CD4-positive, alpha-beta T cell (primary cell): ENCODE results near the gene HDGFL3. TPM values are rescaled to one million over a fixed set of nuclear protein-coding genes. Genes with fewer than 3 reads are reported as not detected.

Experiments used
- ATAC-seq: fragments of 200-7000 bp; cut with Tn5 transposase; one replicate; pipeline ENCODE4 v1.10.0; 2022; ENCODE audit warnings: mild to moderate bottlenecking; ENCODE audit not compliant: poor library complexity
- CTCF ChIA-PET: fragments of 350-600 bp; sonication (Branson Sonifier 250); formaldehyde crosslinking; loops from one replicate; lab custom pipeline; 2021; ENCODE audit warnings: antibody characterized with exemption, inconsistent platforms; lab: Charles Lee
- POLR2A ChIA-PET: fragments of 350-600 bp; sonication (Branson Sonifier 250); formaldehyde crosslinking; loops from one replicate; lab custom pipeline; 2021; ENCODE audit warnings: antibody characterized with exemption, inconsistent platforms; lab: Charles Lee
- DNase-seq, 14 experiments: peaks; one replicate each; pipeline ENCODE4 v3.0.0-alpha.2; 2013 to 2020; ENCODE audit warnings: mixed read lengths in 2 of 14
- H3K27ac ChIP-seq, 2 donors: one replicate each; pipeline versions ENCODE4 v1.5.1 to v1.7.0; 2013; ENCODE audit warnings: low read length in 2 of 2, low read depth in 1 of 2, mild to moderate bottlenecking in 1 of 2
- H3K27me3 ChIP-seq, 2 experiments: 1 replicate in 1 of 2; 2 replicates in 1 of 2; pipeline versions ENCODE4 v1.6.1 to v1.7.0; 2013; ENCODE audit warnings: low read length in 2 of 2, control low read depth in 1 of 2, mild to moderate bottlenecking in 1 of 2, moderate library complexity in 1 of 2; ENCODE audit not compliant: insufficient read depth in 2 of 2, control insufficient read depth in 1 of 2
- H3K36me3 ChIP-seq: one replicate; pipeline ENCODE4 v1.6.1; 2013; ENCODE audit warnings: low read length, control low read depth; ENCODE audit not compliant: insufficient read depth
- H3K4me1 ChIP-seq: one replicate; pipeline ENCODE4 v1.6.1; 2013; ENCODE audit warnings: low read length, control low read depth; ENCODE audit not compliant: insufficient read depth
- H3K4me3 ChIP-seq: one replicate; pipeline ENCODE4 v1.5.1; 2013; ENCODE audit warnings: mild to moderate bottlenecking, low read length, moderate library complexity
- H3K9me3 ChIP-seq, 2 experiments: 1 replicate in 1 of 2; 2 replicates in 1 of 2; pipeline versions ENCODE4 v1.6.1 to v1.7.0; 2013; ENCODE audit warnings: low read length in 2 of 2, mild to moderate bottlenecking in 2 of 2, control low read depth in 1 of 2, moderate library complexity in 1 of 2; ENCODE audit not compliant: control insufficient read depth in 1 of 2, insufficient read depth in 1 of 2
- H3K27ac Mint-ChIP-seq: one replicate; pipeline ENCODE4 v1.8.0; 2020; ENCODE audit warnings: mixed read lengths
- H3K27me3 Mint-ChIP-seq: one replicate; pipeline ENCODE4 v1.8.0; 2021; ENCODE audit warnings: mixed read lengths
- H3K36me3 Mint-ChIP-seq: one replicate; pipeline ENCODE4 v1.8.0; 2021; ENCODE audit warnings: low read depth, mixed read lengths
- H3K4me1 Mint-ChIP-seq: one replicate; pipeline ENCODE4 v1.8.0; 2021; ENCODE audit warnings: low read depth, mixed read lengths
- H3K4me3 Mint-ChIP-seq: one replicate; pipeline ENCODE4 v1.8.0; 2020; ENCODE audit warnings: mild to moderate bottlenecking, mixed read lengths
- H3K9me3 Mint-ChIP-seq: one replicate; pipeline ENCODE4 v1.8.0; 2020; ENCODE audit warnings: mixed read lengths
- CTCF ChIP-seq: fragments of 200-600 bp; IDR thresholded peaks from one replicate; pipeline ENCODE4 v1.8.0; 2022; ENCODE audit warnings: antibody characterized with exemption, mild to moderate bottlenecking
- intact Hi-C, 2 experiments: fragments of 100-400 bp; cut with DNase I in 1 of 2; cut with micrococcal nuclease in 1 of 2; formaldehyde crosslinking; loops; one replicate each; pipeline versions ENCODE4 v1.15.1 to v1.9.0; 2023 to 2025; cut with DNase I, micrococcal nuclease
- total RNA-seq, 174 experiments: library from RNA in 2 of 174; stranded (reverse) in 2 of 174; gene quantifications; one replicate each; pipeline ENCODE4 v1.2.3 and lab custom pipeline; 2021 to 2026

The HDGFL3 gene
- total RNA-seq, 2 experiments from 2014 or later = 5.5 to 5.9 TPM

GRCh38 chr15:83200162-83200561 lies 7.5 kb downstream of the HDGFL3 start:
- no peaks in the 10 kb centered on the region for H3K9me3 Mint-ChIP-seq
- DNase-seq = peak in 2 of 14 experiments; percentile 13 to 20
- intact Hi-C loops = loop anchor here in 1 of 2 experiments (10.0 kb wide), 1 partner anchor 185 kb away; the partner anchor contains the start of gene C15orf40

GRCh38 chr15:83199288-83199687 lies 8.3 kb downstream of the HDGFL3 start:
- peaks cover 0 to 2% of the 10 kb centered on the region in 2 experiments for H3K27me3 ChIP-seq
- peaks cover 9% of the 10 kb centered on the region for H3K27me3 Mint-ChIP-seq
- POLR2A ChIA-PET = no interaction called here
- CTCF ChIA-PET = no interaction called here
- H3K36me3 ChIP-seq = no peaks in the 10 kb centered on the region
- no peaks in the 10 kb centered on the region for H3K9me3 Mint-ChIP-seq
- no peak overlapping the region for H3K27ac ChIP-seq
- H3K9me3 ChIP-seq = no peaks in the 10 kb centered on the region
- intact Hi-C loops = no loop called here
- no peak overlapping the region for H3K4me3 Mint-ChIP-seq
- ATAC-seq (no peak), DNase-seq (no peak)
- H3K36me3 Mint-ChIP-seq = no peaks in the 10 kb centered on the region
- no peak for TF ChIP-seq CTCF
- H3K27ac Mint-ChIP-seq = no peak overlapping the region
- no peak overlapping the region for H3K4me3 ChIP-seq
- no peaks in the 10 kb centered on the region for H3K4me1 Mint-ChIP-seq
- no peaks in the 10 kb centered on the region for H3K4me1 ChIP-seq

More at GRCh38 chr15:83200162-83200561, 7.5 kb downstream of the HDGFL3 start:
- CTCF ChIA-PET = no interaction called here
- Histone ChIP-seq H3K27me3 (peaks cover 0 to 7% of the 10 kb centered on the region in 2 experiments), H3K9me3 (no peaks in the 10 kb centered on the region), H3K36me3 (no peaks in the 10 kb centered on the region), H3K4me3 (no peak overlapping the region), H3K4me1 (no peaks in the 10 kb centered on the region), H3K27ac (no peak overlapping the region)
- Mint-ChIP-seq H3K4me1 (no peaks in the 10 kb centered on the region), H3K36me3 (no peaks in the 10 kb centered on the region), H3K27ac (no peak overlapping the region), H3K27me3 (peaks cover 13% of the 10 kb centered on the region), H3K4me3 (no peak overlapping the region)
- no peak for ATAC-seq
- POLR2A ChIA-PET = no interaction called here
- TF ChIP-seq CTCF = no peak

GRCh38 chr15:83198476-83198875 lies 9.1 kb downstream of the HDGFL3 start:
- H3K4me3 Mint-ChIP-seq = no peak overlapping the region
- ATAC-seq = no peak
- Histone ChIP-seq H3K27ac (no peak overlapping the region), H3K4me3 (no peak overlapping the region), H3K36me3 (no peaks in the 10 kb centered on the region), H3K9me3 (no peaks in the 10 kb centered on the region), H3K27me3 (peaks cover 5 to 7% of the 10 kb centered on the region in 2 experiments), H3K4me1 (no peaks in the 10 kb centered on the region)
- H3K36me3 Mint-ChIP-seq = no peaks in the 10 kb centered on the region
- H3K27me3 Mint-ChIP-seq = peaks cover 12% of the 10 kb centered on the region
- ChIA-PET CTCF (no interaction called here), POLR2A (no interaction called here)
- intact Hi-C loops = no loop called here
- no peak for TF ChIP-seq CTCF
- no peaks in the 10 kb centered on the region for H3K9me3 Mint-ChIP-seq
- H3K4me1 Mint-ChIP-seq = no peaks in the 10 kb centered on the region
- no peak for DNase-seq
- H3K27ac Mint-ChIP-seq = no peak overlapping the region
